HepG2 (cell line): ENCODE data around the gene GNA14. TPM values are rescaled to one million over a fixed set of nuclear protein-coding genes. Genes with fewer than 3 reads are reported as not detected.

ENCODE experiments used
- ATAC-seq: fragments of 200-7000 bp; cut with Tn5 transposase; 3 replicates; pipeline ENCODE4 v1.9.1; 2020; ENCODE audit warnings: mild to moderate bottlenecking, moderate library complexity
- BruUV-seq: library from RNA; stranded (reverse); fragments of 400-500 nt; replicated peaks from 2 replicates; lab custom pipeline; 2021; lab: Mats Ljungman, UMichigan
- CTCF ChIA-PET: fragments of 300-600 bp; formaldehyde crosslinking; extraction: SDS; loops from one replicate; lab custom pipeline; 2021; ENCODE audit warnings: low total read pairs, inconsistent platforms, low intra/inter-chr PET ratio; lab: Yijun Ruan, JAX
- POLR2A ChIA-PET: fragments of 350-600 bp; sonication (Branson Sonifier 250); formaldehyde crosslinking; loops from one replicate; lab custom pipeline; 2020; ENCODE audit warnings: antibody characterized with exemption, inconsistent platforms; lab: Yijun Ruan, JAX
- DNase-seq: peaks from one replicate; pipeline ENCODE4 v3.0.0-alpha.2; 2015; ENCODE audit warnings: low spot score
- FAIRE-seq: peaks from 3 replicates; lab custom pipeline; 2011; peaks lifted over from hg19 to GRCh38; lab: Jason Lieb, UNC
- H2AFZ ChIP-seq: one replicate; pipeline ENCODE4 v1.6.1; 2011; ENCODE audit warnings: low read length, inconsistent platforms
- H3K27ac ChIP-seq: fragments of 300-600 bp; 3 replicates; pipeline ENCODE4 v1.8.0; 2011; ENCODE audit warnings: mixed run types, mild to moderate bottlenecking, mixed read lengths, low read length, inconsistent platforms; ENCODE audit not compliant: insufficient read depth; ENCODE audit errors: extremely low read length
- H3K27me3 ChIP-seq, 2 experiments: fragments of 200-600 bp in 1 of 2; 2 replicates in 1 of 2; 3 replicates in 1 of 2; pipeline versions ENCODE4 v1.6.0 to v1.8.0; 2011; ENCODE audit warnings: low read length in 2 of 2, mild to moderate bottlenecking in 2 of 2, moderate library complexity in 2 of 2, inconsistent platforms in 1 of 2; ENCODE audit not compliant: insufficient read depth in 2 of 2, control insufficient read depth in 1 of 2
- H3K36me3 ChIP-seq, 2 experiments: fragments of 200-600 bp in 1 of 2; replicated peaks in 1 of 2; 2 replicates in 1 of 2; 3 replicates in 1 of 2; pipeline versions ENCODE4 v1.5.1 to v1.8.0; 2011; ENCODE audit warnings: low read length in 2 of 2, inconsistent platforms in 1 of 2; ENCODE audit not compliant: insufficient read depth in 2 of 2, control insufficient read depth in 1 of 2
- H3K4me1 ChIP-seq: 2 replicates; pipeline ENCODE4 v1.5.1; 2012; ENCODE audit warnings: low read length, inconsistent platforms; ENCODE audit not compliant: insufficient read depth
- H3K4me2 ChIP-seq: 2 replicates; pipeline ENCODE4 v1.6.0; 2011; ENCODE audit warnings: low read depth, low read length, inconsistent platforms
- H3K4me3 ChIP-seq, 3 experiments: fragments of 200-600 bp in 1 of 3; sonication (generic), shearing (Covaris generic) in 1 of 3; replicated peaks in 1 of 3; 2 replicates each; pipeline ENCODE4 v1.5.1; 2011 to 2016; ENCODE audit warnings: low read length in 3 of 3, inconsistent platforms in 2 of 3, low read depth in 2 of 3, mild to moderate bottlenecking in 2 of 3, control low read depth in 1 of 3, mixed read lengths in 1 of 3; ENCODE audit not compliant: insufficient read depth in 1 of 3
- H3K79me2 ChIP-seq: one replicate; pipeline ENCODE4 v1.6.1; 2011; ENCODE audit warnings: low read length, inconsistent platforms; ENCODE audit not compliant: insufficient read depth
- H3K9ac ChIP-seq: 2 replicates; pipeline ENCODE4 v1.6.0; 2011; ENCODE audit warnings: mild to moderate bottlenecking, low read depth, low read length, inconsistent platforms; ENCODE audit not compliant: insufficient read depth
- H3K9me3 ChIP-seq: 2 replicates; pipeline ENCODE4 v1.5.1; 2012; ENCODE audit warnings: mild to moderate bottlenecking, low read length
- H4K20me1 ChIP-seq: 2 replicates; pipeline ENCODE4 v1.6.0; 2011; ENCODE audit warnings: inconsistent platforms, mild to moderate bottlenecking, low read length, moderate library complexity; ENCODE audit not compliant: insufficient read depth
- MZF1 ChIP-seq: sonication (generic); formaldehyde crosslinking; IDR thresholded peaks from 2 replicates; pipeline ENCODE4 v1.8.1; 2023; ENCODE audit warnings: mild to moderate bottlenecking, missing genetic modification reagents, borderline replicate concordance
- ZNF777 ChIP-seq: sonication (generic); formaldehyde crosslinking; IDR thresholded peaks from 2 replicates; pipeline ENCODE4 v1.4.0; 2020; ENCODE audit warnings: missing genetic modification reagents
- WGBS: methylation state at CpG from one replicate; pipeline ENCODE4 v1.1.6; 2017; ENCODE audit warnings: low lambda C conversion rate; 5-methylcytosine and 5-hydroxymethylcytosine counted together
- in situ Hi-C: cut with HindIII; loops from 2 replicates; pipeline ENCODE4 v1.10.0; 2017; ENCODE audit warnings: low pct_unique_long_range_greater_than_20kb; ENCODE audit not compliant: extremely low pct_ligation_motif_present
- intact Hi-C: fragments of 100-400 bp; cut with micrococcal nuclease; formaldehyde crosslinking; loops from one replicate; pipeline ENCODE4 v1.10.0; 2022; ENCODE audit not compliant: unreplicated experiment
- polyA plus RNA-seq, 8 experiments: library from polyadenylated mRNA; depleted of rRNA in 3 of 8; stranded (reverse) in 7 of 8; unstranded in 1 of 8; fragments of >200 nt; fragmentation: Illumina TruSeq in 4 of 8; extraction: Trizol in 4 of 8; gene quantifications; 2 replicates each; pipeline versions ENCODE4 v1.2.1 to v1.2.3, GENCODE V29; 2011 to 2016; ENCODE audit warnings: low read depth in 4 of 8, missing spikeins in 1 of 8, mixed read lengths in 1 of 8; ENCODE audit not compliant: insufficient read depth in 1 of 8
- total RNA-seq, 5 experiments: library from RNA; depleted of rRNA; stranded (reverse); fragments of >200 nt; fragmentation: Illumina TruSeq; extraction: Trizol; gene quantifications; 2 replicates each; pipeline ENCODE4 v1.2.3, GENCODE V29; 2016; ENCODE audit warnings: low read depth in 1 of 5
- TF ChIP-seq, protein P1 (sequence below): sonication (generic); formaldehyde crosslinking; IDR thresholded peaks from 2 replicates; pipeline ENCODE4 v1.4.0; 2020; ENCODE audit warnings: mild to moderate bottlenecking, missing genetic modification reagents
- TF ChIP-seq, protein P2 (sequence below): sonication (generic); formaldehyde crosslinking; IDR thresholded peaks from 2 replicates; pipeline ENCODE4 v1.5.0; 2020; ENCODE audit warnings: mild to moderate bottlenecking, missing genetic modification reagents

GNA14 gene
- total and polyA plus RNA-seq, 2 of the 13 experiments (the other 11 are each of a cell fraction or from before 2014, with no cell fraction given), result not detected

GRCh38 chr9:77454663-77455062, 193.5 kb downstream of the GNA14 start:
- ChIA-PET CTCF (interaction anchor here (0.9 kb wide), 1 partner anchor 296 kb away, joined by 3 read pairs; no protein-coding TSS in a partner anchor), POLR2A (no interaction called here)
- FAIRE-seq (no peak), DNase-seq (no peak), ATAC-seq (no peak)
- Histone ChIP-seq H3K79me2 (no peaks in the 10 kb centered on the region), H3K27ac (no peak overlapping the region), H3K4me3 (no peak overlapping the region), H3K9me3 (no peaks in the 10 kb centered on the region), H2AFZ (no peak overlapping the region), H3K36me3 (no peaks in the 10 kb centered on the region), H4K20me1 (no peaks in the 10 kb centered on the region), H3K27me3 (peaks cover 0 to 28% of the 10 kb centered on the region in 2 experiments; a peak in 1 of 5 replicates), H3K4me2 (no peak overlapping the region), H3K9ac (no peak overlapping the region), H3K4me1 (no peaks in the 10 kb centered on the region)
- intact Hi-C loops (loop anchor here (2.0 to 5.0 kb wide), 3 partner anchors 198 to 668 kb away; no protein-coding TSS in a partner anchor), in situ Hi-C loops (loop anchor here (10.0 to 25.0 kb wide), 2 partner anchors 300 to 658 kb away; no protein-coding TSS in a partner anchor)
- BruUV-seq, result no TSS peak
- WGBS, result 17% methylated on average over 3 of the region's 3 CpGs
- no peak for TF ChIP-seq ZNF777 (CRISPR knock-in tag)
- TF ChIP-seq, protein P1, sequence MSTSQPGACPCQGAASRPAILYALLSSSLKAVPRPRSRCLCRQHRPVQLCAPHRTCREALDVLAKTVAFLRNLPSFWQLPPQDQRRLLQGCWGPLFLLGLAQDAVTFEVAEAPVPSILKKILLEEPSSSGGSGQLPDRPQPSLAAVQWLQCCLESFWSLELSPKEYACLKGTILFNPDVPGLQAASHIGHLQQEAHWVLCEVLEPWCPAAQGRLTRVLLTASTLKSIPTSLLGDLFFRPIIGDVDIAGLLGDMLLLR (CRISPR knock-in tag), result no peak
- TF ChIP-seq MZF1, result no peak
- TF ChIP-seq, protein P2, sequence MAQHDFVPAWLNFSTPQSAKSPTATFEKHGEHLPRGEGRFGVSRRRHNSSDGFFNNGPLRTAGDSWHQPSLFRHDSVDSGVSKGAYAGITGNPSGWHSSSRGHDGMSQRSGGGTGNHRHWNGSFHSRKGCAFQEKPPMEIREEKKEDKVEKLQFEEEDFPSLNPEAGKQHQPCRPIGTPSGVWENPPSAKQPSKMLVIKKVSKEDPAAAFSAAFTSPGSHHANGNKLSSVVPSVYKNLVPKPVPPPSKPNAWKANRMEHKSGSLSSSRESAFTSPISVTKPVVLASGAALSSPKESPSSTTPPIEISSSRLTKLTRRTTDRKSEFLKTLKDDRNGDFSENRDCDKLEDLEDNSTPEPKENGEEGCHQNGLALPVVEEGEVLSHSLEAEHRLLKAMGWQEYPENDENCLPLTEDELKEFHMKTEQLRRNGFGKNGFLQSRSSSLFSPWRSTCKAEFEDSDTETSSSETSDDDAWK (CRISPR knock-in tag), result no peak
